ENCODE results near the gene MGRN1.

DNA sequence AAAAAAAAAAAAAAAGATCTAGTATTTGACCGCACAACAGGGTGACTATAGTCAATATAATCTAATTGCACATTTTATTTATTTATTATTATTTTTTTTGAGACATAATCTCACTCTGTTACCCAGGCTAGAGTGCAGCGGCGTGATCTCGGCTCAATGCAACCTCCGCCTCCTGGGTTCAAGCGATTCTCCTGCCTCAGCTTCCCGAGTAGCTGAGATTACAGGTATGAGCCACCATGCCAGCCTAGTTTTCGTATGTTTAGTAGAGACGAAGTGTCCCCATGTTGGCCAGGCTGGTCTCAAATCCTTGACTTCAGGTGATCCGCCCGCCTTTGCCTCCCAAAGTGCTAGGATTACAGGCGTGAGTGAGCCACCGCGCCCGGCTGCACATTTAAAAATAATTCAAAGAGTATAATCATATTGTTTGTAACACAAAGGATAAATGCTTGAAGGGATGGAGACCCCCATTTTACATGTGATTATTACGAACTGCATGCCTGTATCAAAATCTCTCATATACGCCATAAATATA lies 108.7 kb downstream of the MGRN1 start:
- TF ChIP-seq, protein P1, sequence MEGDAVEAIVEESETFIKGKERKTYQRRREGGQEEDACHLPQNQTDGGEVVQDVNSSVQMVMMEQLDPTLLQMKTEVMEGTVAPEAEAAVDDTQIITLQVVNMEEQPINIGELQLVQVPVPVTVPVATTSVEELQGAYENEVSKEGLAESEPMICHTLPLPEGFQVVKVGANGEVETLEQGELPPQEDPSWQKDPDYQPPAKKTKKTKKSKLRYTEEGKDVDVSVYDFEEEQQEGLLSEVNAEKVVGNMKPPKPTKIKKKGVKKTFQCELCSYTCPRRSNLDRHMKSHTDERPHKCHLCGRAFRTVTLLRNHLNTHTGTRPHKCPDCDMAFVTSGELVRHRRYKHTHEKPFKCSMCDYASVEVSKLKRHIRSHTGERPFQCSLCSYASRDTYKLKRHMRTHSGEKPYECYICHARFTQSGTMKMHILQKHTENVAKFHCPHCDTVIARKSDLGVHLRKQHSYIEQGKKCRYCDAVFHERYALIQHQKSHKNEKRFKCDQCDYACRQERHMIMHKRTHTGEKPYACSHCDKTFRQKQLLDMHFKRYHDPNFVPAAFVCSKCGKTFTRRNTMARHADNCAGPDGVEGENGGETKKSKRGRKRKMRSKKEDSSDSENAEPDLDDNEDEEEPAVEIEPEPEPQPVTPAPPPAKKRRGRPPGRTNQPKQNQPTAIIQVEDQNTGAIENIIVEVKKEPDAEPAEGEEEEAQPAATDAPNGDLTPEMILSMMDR (IDR thresholded peaks at IDR 0.05; ENCODE audit: borderline replicate concordance, extremely low read depth, low read length, poor library complexity, severe bottlenecking): no peak
- TF ChIP-seq EZH2 (IDR thresholded peaks at IDR 0.05; ENCODE audit: borderline replicate concordance, low read depth, low read length, severe bottlenecking): no peak
